C4-2B (cell line): ENCODE data around the gene PPFIBP1.

Source experiments
- CTCF ChIP-seq: fragments of 450-650 bp; conservative IDR thresholded peaks from 2 replicates; pipeline ENCODE4 v1.5.1; 2017; ENCODE audit warnings: mild to moderate bottlenecking
- ZFX ChIP-seq: fragments of 450-650 bp; IDR thresholded peaks from 2 replicates; pipeline ENCODE4 v1.6.1; 2017

- TF ChIP-seq CTCF (no peak), ZFX (no peak)
These were observed 78.5 kb downstream of the PPFIBP1 start for GRCh38 chr12:27602516-27602915.
